HepG2 (cell line): Measurements from ENCODE around the gene CCN2. TPM values are rescaled to one million over a fixed set of nuclear protein-coding genes. Genes with fewer than 3 reads are reported as not detected.

Experiments used
- AKAP8 ChIP-seq: sonication (generic); formaldehyde crosslinking; IDR thresholded peaks from 2 replicates; pipeline ENCODE4 v1.5.1; 2020; ENCODE audit warnings: mild to moderate bottlenecking, missing genetic modification reagents
- ARHGAP35 ChIP-seq: sonication (generic); formaldehyde crosslinking; IDR thresholded peaks from 2 replicates; pipeline ENCODE4 v1.9.0; 2022; ENCODE audit warnings: mild to moderate bottlenecking, inconsistent platforms, moderate library complexity, missing genetic modification reagents, borderline replicate concordance
- FLYWCH1 ChIP-seq: sonication (generic); formaldehyde crosslinking; IDR thresholded peaks from 2 replicates; pipeline ENCODE4 v1.8.1; 2023; ENCODE audit warnings: mild to moderate bottlenecking, missing genetic modification reagents
- KMT2B ChIP-seq: IDR thresholded peaks from 2 replicates; pipeline ENCODE4 v1.6.1; 2016; ENCODE audit warnings: missing genetic modification reagents, missing compliant biosample characterization
- LCORL ChIP-seq, 2 experiments: fragments of 450-650 bp in 1 of 2; sonication (generic) in 1 of 2; formaldehyde crosslinking in 1 of 2; IDR thresholded peaks; 2 replicates each; pipeline versions ENCODE4 v1.5.0 to v1.6.1; 2017 to 2020; ENCODE audit warnings: antibody characterized with exemption in 1 of 2, missing genetic modification reagents in 1 of 2
- NR0B2 ChIP-seq: sonication (generic); formaldehyde crosslinking; IDR thresholded peaks from 2 replicates; pipeline ENCODE4 v1.4.0; 2020; ENCODE audit warnings: mild to moderate bottlenecking, missing genetic modification reagents
- RCOR2 ChIP-seq: IDR thresholded peaks from 2 replicates; pipeline ENCODE4 v1.6.1; 2016; ENCODE audit warnings: missing biosample characterization, missing genetic modification reagents
- RERE ChIP-seq: IDR thresholded peaks from 2 replicates; pipeline ENCODE4 v1.6.1; 2016; ENCODE audit warnings: low read depth, missing genetic modification reagents, missing compliant biosample characterization
- TBX2 ChIP-seq: sonication (generic); formaldehyde crosslinking; IDR thresholded peaks from 2 replicates; pipeline ENCODE4 v1.5.0; 2020; ENCODE audit warnings: missing genetic modification reagents, mild to moderate bottlenecking, borderline replicate concordance
- TOE1 ChIP-seq: sonication (generic); formaldehyde crosslinking; IDR thresholded peaks from 2 replicates; pipeline ENCODE4 v1.4.0; 2020; ENCODE audit warnings: mild to moderate bottlenecking, missing genetic modification reagents
- TSC22D2 ChIP-seq: sonication (generic); formaldehyde crosslinking; IDR thresholded peaks from 2 replicates; pipeline ENCODE4 v1.5.1; 2020; ENCODE audit warnings: missing genetic modification reagents, mild to moderate bottlenecking, borderline replicate concordance
- ZMYM2 ChIP-seq: sonication (generic); formaldehyde crosslinking; IDR thresholded peaks from 2 replicates; pipeline ENCODE4 v1.8.0; 2022; ENCODE audit warnings: mild to moderate bottlenecking, missing genetic modification reagents
- ZNF124 ChIP-seq: sonication (generic); formaldehyde crosslinking; IDR thresholded peaks from 2 replicates; pipeline ENCODE4 v1.4.0; 2020; ENCODE audit warnings: missing genetic modification reagents
- ZNF136 ChIP-seq: sonication (generic); formaldehyde crosslinking; IDR thresholded peaks from 2 replicates; pipeline ENCODE4 v1.8.1; 2022; ENCODE audit warnings: low read depth, mild to moderate bottlenecking, moderate library complexity, missing genetic modification reagents
- ZNF20 ChIP-seq: sonication (generic); formaldehyde crosslinking; IDR thresholded peaks from 2 replicates; pipeline ENCODE4 v1.4.0; 2020; ENCODE audit warnings: mild to moderate bottlenecking, moderate library complexity, missing genetic modification reagents
- ZNF577 ChIP-seq: sonication (generic); formaldehyde crosslinking; IDR thresholded peaks from 2 replicates; pipeline ENCODE4 v1.4.0; 2020; ENCODE audit warnings: mild to moderate bottlenecking, low read depth, missing genetic modification reagents, borderline replicate concordance
- ZSCAN25 ChIP-seq: sonication (generic); formaldehyde crosslinking; IDR thresholded peaks from 2 replicates; pipeline ENCODE4 v1.8.0; 2022; ENCODE audit warnings: mild to moderate bottlenecking, missing genetic modification reagents
- polyA plus RNA-seq, 8 experiments: library from polyadenylated mRNA; depleted of rRNA in 3 of 8; stranded (reverse) in 7 of 8; unstranded in 1 of 8; fragments of >200 nt; fragmentation: Illumina TruSeq in 4 of 8; extraction: Trizol in 4 of 8; gene quantifications; 2 replicates each; pipeline versions ENCODE4 v1.2.1 to v1.2.3, GENCODE V29; 2011 to 2016; ENCODE audit warnings: low read depth in 4 of 8, missing spikeins in 1 of 8, mixed read lengths in 1 of 8; ENCODE audit not compliant: insufficient read depth in 1 of 8
- total RNA-seq, 5 experiments: library from RNA; depleted of rRNA; stranded (reverse); fragments of >200 nt; fragmentation: Illumina TruSeq; extraction: Trizol; gene quantifications; 2 replicates each; pipeline ENCODE4 v1.2.3, GENCODE V29; 2016; ENCODE audit warnings: low read depth in 1 of 5
- TF ChIP-seq, protein P1 (sequence below): IDR thresholded peaks from 2 replicates; pipeline ENCODE4 v1.6.1; 2016; ENCODE audit warnings: missing genetic modification reagents, missing compliant biosample characterization
- TF ChIP-seq, protein P2 (sequence below): sonication (generic); formaldehyde crosslinking; IDR thresholded peaks from 2 replicates; pipeline ENCODE4 v1.5.1; 2020; ENCODE audit warnings: missing genetic modification reagents, mild to moderate bottlenecking, borderline replicate concordance

CCN2 gene
- total and polyA plus RNA-seq, 2 of the 13 experiments (the other 11 are each of a cell fraction or from before 2014, with no cell fraction given) = 34.7 to 316 TPM

DNA sequence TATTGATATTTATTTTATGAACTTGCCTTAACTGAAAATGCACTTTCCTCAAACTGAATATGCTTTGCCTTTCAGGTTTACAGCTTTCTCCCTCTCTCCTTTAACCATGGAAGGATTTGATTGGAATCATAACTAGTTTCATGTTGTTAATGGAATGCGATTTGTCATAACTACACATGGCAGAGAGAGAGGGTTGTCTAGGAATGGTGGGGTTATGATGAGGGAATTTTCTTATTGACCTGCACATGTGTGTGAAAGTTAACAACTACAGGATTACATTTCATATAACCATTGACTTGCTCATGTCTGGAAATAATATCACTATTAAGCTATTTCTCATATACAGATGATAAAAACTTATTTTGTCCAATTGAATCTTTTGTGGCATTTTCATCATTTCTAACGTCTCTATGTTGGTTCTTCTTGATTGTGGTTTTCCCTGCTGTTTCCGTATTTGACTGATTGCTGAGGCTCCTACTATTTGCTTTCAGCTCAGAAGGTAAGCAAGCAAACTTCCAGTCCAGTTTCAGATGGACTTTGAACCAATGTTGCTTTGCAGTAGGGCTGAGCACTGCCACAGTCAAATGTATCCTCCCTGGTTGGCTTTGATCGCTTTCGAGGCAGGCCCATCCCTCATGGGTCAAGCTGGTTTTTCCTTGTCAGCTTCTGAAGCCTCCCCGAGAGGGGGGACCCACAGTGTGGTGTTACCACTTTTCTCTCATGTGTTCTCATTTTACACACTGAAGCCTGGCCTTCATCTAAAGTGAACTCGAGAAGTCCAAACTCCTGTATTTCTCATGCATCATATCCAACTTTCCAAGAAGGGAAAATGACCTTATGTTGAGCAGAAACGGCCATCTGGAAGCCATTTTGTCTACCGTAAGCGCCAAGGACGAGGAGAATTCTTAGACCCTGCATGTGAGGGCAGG, 7.6 kb upstream of the CCN2 start (continued):
- TF ChIP-seq NR0B2 (CRISPR knock-in tag) (no peak), ZNF577 (CRISPR knock-in tag) (no peak), ZMYM2 (peak; percentile 91), RERE (CRISPR knock-in tag) (peak; percentile 89), TSC22D2 (no peak), KMT2B (CRISPR knock-in tag) (peak; percentile 65; the same call in 1 of the 2 replicates), ZSCAN25 (peak; percentile 63; the same call in 1 of the 2 replicates), TBX2 (peak; percentile 95), RCOR2 (CRISPR knock-in tag) (peak; percentile 94), FLYWCH1 (CRISPR knock-in tag) (no peak), TOE1 (CRISPR knock-in tag) (peak; percentile 90; the same call in 1 of the 2 replicates), ZNF20 (CRISPR knock-in tag) (0 out of 2 replicates have a peak, but pooled peaks have one; percentile 51), AKAP8 (CRISPR knock-in tag) (peak; percentile 73; the same call in 1 of the 2 replicates), ZNF124 (CRISPR knock-in tag) (peak; percentile 77), ZNF136 (CRISPR knock-in tag) (no peak; the same call in 1 of the 2 replicates), LCORL (IDR thresholded peaks at IDR 0.05) (no peak), LCORL (CRISPR knock-in tag; IDR thresholded peaks at IDR 0.05) (peak; percentile 92), ARHGAP35 (CRISPR knock-in tag) (peak; percentile 73; the same call in 1 of the 2 replicates)
- TF ChIP-seq, protein P1, sequence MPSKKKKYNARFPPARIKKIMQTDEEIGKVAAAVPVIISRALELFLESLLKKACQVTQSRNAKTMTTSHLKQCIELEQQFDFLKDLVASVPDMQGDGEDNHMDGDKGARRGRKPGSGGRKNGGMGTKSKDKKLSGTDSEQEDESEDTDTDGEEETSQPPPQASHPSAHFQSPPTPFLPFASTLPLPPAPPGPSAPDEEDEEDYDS (CRISPR knock-in tag) = peak; percentile 82
- TF ChIP-seq, protein P2, sequence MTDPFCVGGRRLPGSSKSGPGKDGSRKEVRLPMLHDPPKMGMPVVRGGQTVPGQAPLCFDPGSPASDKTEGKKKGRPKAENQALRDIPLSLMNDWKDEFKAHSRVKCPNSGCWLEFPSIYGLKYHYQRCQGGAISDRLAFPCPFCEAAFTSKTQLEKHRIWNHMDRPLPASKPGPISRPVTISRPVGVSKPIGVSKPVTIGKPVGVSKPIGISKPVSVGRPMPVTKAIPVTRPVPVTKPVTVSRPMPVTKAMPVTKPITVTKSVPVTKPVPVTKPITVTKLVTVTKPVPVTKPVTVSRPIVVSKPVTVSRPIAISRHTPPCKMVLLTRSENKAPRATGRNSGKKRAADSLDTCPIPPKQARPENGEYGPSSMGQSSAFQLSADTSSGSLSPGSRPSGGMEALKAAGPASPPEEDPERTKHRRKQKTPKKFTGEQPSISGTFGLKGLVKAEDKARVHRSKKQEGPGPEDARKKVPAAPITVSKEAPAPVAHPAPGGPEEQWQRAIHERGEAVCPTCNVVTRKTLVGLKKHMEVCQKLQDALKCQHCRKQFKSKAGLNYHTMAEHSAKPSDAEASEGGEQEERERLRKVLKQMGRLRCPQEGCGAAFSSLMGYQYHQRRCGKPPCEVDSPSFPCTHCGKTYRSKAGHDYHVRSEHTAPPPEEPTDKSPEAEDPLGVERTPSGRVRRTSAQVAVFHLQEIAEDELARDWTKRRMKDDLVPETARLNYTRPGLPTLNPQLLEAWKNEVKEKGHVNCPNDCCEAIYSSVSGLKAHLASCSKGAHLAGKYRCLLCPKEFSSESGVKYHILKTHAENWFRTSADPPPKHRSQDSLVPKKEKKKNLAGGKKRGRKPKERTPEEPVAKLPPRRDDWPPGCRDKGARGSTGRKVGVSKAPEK (CRISPR knock-in tag) = no peak
